Upper lobe of left lung (tissue), 6 donors: Measurements from ENCODE around the gene TGFBR3. TPM values are rescaled to one million over a fixed set of nuclear protein-coding genes. Genes with fewer than 3 reads are reported as not detected.

Source experiments
- ATAC-seq, 2 donors: fragments of 200-7000 bp; cut with Tn5 transposase; one replicate each; pipeline ENCODE4 v1.9.1; 2022; ENCODE audit warnings: mild to moderate bottlenecking in 2 of 2, moderate library complexity in 2 of 2; ENCODE audit not compliant: low FRiP score in 2 of 2
- DNase-seq, 2 donors: peaks; one replicate each; pipeline ENCODE4 v3.0.0-alpha.2; 2019 to 2020
- H3K27ac ChIP-seq, 4 donors: fragments of 200-600 bp; sonication (generic); one replicate each; pipeline ENCODE4 v1.5.1; 2016 to 2019
- H3K27me3 ChIP-seq, 4 donors: fragments of 200-600 bp; sonication (generic); one replicate each; pipeline ENCODE4 v1.5.1; 2017 to 2019
- H3K36me3 ChIP-seq, 4 donors: fragments of 200-600 bp; sonication (generic); one replicate each; pipeline ENCODE4 v1.5.1; 2016 to 2019
- H3K4me1 ChIP-seq, 4 donors: fragments of 200-600 bp; sonication (generic); one replicate each; pipeline ENCODE4 v1.5.1; 2018 to 2019
- H3K4me3 ChIP-seq, 4 donors: fragments of 200-600 bp; sonication (generic); one replicate each; pipeline ENCODE4 v1.5.1; 2017 to 2019; ENCODE audit warnings: mild to moderate bottlenecking in 2 of 4, moderate library complexity in 1 of 4
- H3K9me3 ChIP-seq, 4 donors: fragments of 200-600 bp; sonication (generic); one replicate each; pipeline ENCODE4 v1.5.1; 2018 to 2019
- EP300 ChIP-seq, 4 donors: sonication (generic); formaldehyde crosslinking; IDR thresholded peaks; one replicate each; pipeline ENCODE4 v1.5.1; 2017; ENCODE audit warnings: antibody characterized with exemption in 4 of 4, control low read depth in 2 of 4
- POLR2A ChIP-seq, 4 donors: fragments of 450-650 bp; IDR thresholded peaks; one replicate each; pipeline ENCODE4 v1.5.1; 2016 to 2017; ENCODE audit warnings: antibody characterized with exemption in 4 of 4, mild to moderate bottlenecking in 2 of 4
- POLR2AphosphoS5 ChIP-seq, 2 donors: sonication (generic); formaldehyde crosslinking; IDR thresholded peaks; one replicate each; pipeline ENCODE4 v1.5.1; 2017; ENCODE audit warnings: antibody characterized with exemption in 2 of 2
- WGBS, 2 donors: methylation state at CpG; one replicate each; pipeline ENCODE4 v1.1.5; 2017 to 2018; 5-methylcytosine and 5-hydroxymethylcytosine counted together
- total RNA-seq, 6 donors: library from RNA; depleted of rRNA in 4 of 6; stranded (reverse); fragments of >200 nt in 4 of 6; gene quantifications; one replicate each; pipeline versions ENCODE4 v1.1.0 to v1.2.1, GENCODE V29; 2016 to 2021
- TF ChIP-seq, protein P1 (sequence below), 6 experiments: fragments of 450-650 bp in 4 of 6; fragments of 200-600 bp in 2 of 6; sonication (generic) in 2 of 6; IDR thresholded peaks; one replicate each; pipeline ENCODE4 v1.5.1; 2016 to 2019; ENCODE audit warnings: antibody characterized with exemption in 6 of 6
- donor health status: DM: no; HTN: no; CAD: no; lungs with moderate emphysema.
- donor health status: DM: no; HTN: yes; CAD: no; lungs with severe emphysema.

TGFBR3 gene
- total RNA-seq, 6 donors from 2014 or later, result 33.5 to 78.3 (median 57.1) TPM

DNA sequence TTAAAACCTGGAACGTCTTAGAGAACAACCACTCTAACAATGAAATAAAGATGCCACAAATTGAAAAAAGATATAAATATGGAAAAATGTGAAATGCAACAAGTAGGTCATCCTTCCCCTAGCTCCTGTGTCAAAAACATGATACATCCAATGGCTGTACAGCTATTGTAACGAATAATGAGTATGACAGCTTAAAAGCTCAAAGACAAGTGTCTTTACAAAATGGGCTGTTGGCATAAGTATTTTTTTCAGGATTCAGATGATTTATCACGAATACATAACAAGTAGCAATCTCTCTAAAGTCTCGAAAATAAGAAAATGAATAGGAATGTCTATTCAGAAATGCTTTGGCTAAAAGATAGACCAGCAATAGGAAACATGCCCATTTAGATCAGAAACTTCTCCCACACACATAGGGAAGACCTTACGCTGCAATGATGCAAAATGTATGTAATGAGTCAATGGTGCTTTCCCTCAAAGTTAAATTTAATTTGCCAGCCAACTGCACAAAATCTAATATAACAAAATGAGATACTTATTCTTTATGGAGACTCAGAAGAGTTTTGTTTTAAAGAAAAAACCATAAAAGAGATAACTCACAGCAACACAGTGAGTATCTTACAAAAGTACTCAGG is 8.3 kb downstream of the TGFBR3 start:
- Histone ChIP-seq H3K9me3 (no peaks in the 10 kb centered on the region), H3K4me3 (no peak overlapping the region), H3K36me3 (no peaks in the 10 kb centered on the region), H3K27me3 (no peaks in the 10 kb centered on the region), H3K27ac (no peak overlapping the region), H3K4me1 (peaks cover 0 to 33% (median 7%) of the 10 kb centered on the region in 4 donors)
- DNase-seq (no peak), ATAC-seq (no peak)
- WGBS, 2 donors, result 79 to 83% methylated on average over 5 of the region's 5 CpGs
- TF ChIP-seq EP300 (IDR thresholded peaks at IDR 0.05), result no peak
- no peak for TF ChIP-seq POLR2AphosphoS5 (IDR thresholded peaks at IDR 0.05)
- TF ChIP-seq POLR2A (IDR thresholded peaks at IDR 0.05), result no peak
- TF ChIP-seq, protein P1, sequence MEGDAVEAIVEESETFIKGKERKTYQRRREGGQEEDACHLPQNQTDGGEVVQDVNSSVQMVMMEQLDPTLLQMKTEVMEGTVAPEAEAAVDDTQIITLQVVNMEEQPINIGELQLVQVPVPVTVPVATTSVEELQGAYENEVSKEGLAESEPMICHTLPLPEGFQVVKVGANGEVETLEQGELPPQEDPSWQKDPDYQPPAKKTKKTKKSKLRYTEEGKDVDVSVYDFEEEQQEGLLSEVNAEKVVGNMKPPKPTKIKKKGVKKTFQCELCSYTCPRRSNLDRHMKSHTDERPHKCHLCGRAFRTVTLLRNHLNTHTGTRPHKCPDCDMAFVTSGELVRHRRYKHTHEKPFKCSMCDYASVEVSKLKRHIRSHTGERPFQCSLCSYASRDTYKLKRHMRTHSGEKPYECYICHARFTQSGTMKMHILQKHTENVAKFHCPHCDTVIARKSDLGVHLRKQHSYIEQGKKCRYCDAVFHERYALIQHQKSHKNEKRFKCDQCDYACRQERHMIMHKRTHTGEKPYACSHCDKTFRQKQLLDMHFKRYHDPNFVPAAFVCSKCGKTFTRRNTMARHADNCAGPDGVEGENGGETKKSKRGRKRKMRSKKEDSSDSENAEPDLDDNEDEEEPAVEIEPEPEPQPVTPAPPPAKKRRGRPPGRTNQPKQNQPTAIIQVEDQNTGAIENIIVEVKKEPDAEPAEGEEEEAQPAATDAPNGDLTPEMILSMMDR (IDR thresholded peaks at IDR 0.05), result no peak

DNA sequence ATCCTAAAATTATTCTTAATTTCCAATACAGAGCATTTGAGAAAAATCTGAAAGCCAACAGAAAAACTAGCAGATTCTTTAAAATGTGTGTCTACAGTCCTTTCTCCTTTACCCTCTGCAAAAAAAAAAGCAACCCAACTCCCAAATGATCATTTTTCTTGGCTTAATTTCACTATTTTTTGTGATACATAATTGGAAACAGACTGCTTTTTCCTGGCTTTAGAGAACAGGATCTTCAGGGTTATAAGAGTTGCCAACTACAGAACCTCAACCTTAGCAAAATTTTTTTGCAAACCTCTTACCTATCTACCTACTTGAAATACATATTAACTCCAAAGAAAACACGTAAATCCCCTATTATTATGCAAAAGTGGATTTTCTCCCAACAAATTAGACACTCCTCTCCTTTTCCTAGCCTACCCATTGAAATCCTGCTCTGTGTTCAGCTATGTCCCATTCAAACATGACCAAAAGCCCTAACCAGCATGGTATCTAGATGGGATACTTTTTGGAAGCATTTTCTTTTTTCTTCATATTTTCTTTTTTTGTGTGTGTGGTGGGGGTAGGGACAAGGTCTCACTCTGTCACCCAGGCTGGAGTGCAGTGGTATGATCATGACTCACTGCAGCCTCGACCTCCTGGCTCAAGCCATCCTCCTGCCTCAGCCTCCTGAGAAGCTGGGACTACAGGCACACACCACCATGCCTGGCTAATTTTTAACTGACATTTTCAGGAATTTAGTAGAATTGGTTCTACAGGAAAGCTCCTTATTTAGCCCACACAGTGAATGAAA is 9.0 kb downstream of the TGFBR3 start:
- peaks cover 3 to 38% (median 13%) of the 10 kb centered on the region in 4 donors for H3K4me1 ChIP-seq
- WGBS, 2 donors, result 79 to 87% methylated on average over 2 of the region's 2 CpGs
- ATAC-seq (peak in 1 of 2 donors; percentile 44), DNase-seq (no peak)
- no peaks in the 10 kb centered on the region for H3K9me3 ChIP-seq
- H3K36me3 ChIP-seq, result no peaks in the 10 kb centered on the region
- H3K27me3 ChIP-seq, result no peaks in the 10 kb centered on the region
- H3K27ac ChIP-seq, result no peak overlapping the region
- H3K4me3 ChIP-seq, result no peak overlapping the region
- TF ChIP-seq POLR2A (IDR thresholded peaks at IDR 0.05), result no peak
- TF ChIP-seq EP300 (IDR thresholded peaks at IDR 0.05), result no peak
- no peak for TF ChIP-seq POLR2AphosphoS5 (IDR thresholded peaks at IDR 0.05)

DNA sequence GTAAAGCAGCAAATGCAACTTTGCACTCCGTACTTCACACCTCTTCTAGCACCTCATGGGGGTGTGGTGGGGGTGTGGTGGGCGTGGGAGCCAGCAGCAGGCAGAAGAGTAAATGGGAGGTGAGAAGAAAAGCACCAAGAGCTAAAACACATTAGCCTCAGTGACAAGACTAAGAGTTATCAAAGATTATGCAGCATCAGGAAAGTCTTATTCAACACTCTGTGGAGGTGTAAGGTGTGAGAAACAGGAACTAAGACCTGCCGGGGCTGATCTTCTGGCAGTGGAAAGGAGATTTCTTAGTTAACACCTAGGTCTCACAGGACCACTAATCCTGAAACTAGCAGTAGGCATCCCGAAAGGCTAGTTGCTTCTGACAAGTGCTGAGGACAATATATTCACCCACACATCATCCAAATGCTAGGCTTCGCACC is 9.9 kb downstream of the TGFBR3 start:
- Histone ChIP-seq H3K4me3 (no peak overlapping the region), H3K9me3 (no peaks in the 10 kb centered on the region), H3K4me1 (peaks cover 4 to 45% (median 15%) of the 10 kb centered on the region in 4 donors), H3K27me3 (no peaks in the 10 kb centered on the region), H3K36me3 (no peaks in the 10 kb centered on the region), H3K27ac (no peak overlapping the region)
- WGBS, 2 donors, result 87 to 88% methylated on average over 5 of the region's 5 CpGs
- TF ChIP-seq POLR2AphosphoS5 (IDR thresholded peaks at IDR 0.05) (no peak), EP300 (IDR thresholded peaks at IDR 0.05) (no peak), POLR2A (IDR thresholded peaks at IDR 0.05) (no peak)
- TF ChIP-seq, protein P1 (IDR thresholded peaks at IDR 0.05), result no peak
- ATAC-seq (no peak), DNase-seq (no peak)

DNA sequence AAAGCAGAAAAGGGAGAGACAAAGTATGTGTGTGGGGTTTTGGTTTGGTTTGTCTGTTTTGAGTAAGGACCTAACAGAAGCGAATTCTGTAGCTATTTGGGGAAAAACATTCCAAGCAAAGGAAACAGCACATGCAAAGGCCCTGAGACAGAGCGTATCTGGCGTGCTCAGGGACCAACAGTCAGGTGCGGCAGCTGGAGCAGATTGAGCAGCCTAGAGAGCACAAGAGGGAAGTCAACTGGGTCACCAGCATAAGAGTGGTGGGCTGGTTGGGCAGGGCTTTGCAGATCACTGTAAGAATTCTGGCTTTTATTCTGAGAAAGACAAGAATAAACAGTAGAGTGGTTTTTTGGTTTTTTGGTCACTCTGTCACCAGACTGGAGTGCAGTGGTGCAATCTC is 11.8 kb downstream of the TGFBR3 start:
- H3K4me1 ChIP-seq, result peaks cover 4 to 38% (median 17%) of the 10 kb centered on the region in 4 donors
- H3K9me3 ChIP-seq, result no peaks in the 10 kb centered on the region
- H3K4me3 ChIP-seq, result no peak overlapping the region
- 95 to 99% methylated on average over 4 of the region's 4 CpGs for WGBS, 2 donors
- no peaks in the 10 kb centered on the region for H3K36me3 ChIP-seq
- no peak for ATAC-seq
- no peak for DNase-seq
- TF ChIP-seq, protein P1 (IDR thresholded peaks at IDR 0.05), result no peak
- TF ChIP-seq POLR2AphosphoS5 (IDR thresholded peaks at IDR 0.05) (no peak), EP300 (IDR thresholded peaks at IDR 0.05) (no peak), POLR2A (IDR thresholded peaks at IDR 0.05) (no peak)
- no peaks in the 10 kb centered on the region for H3K27me3 ChIP-seq
- no peak overlapping the region for H3K27ac ChIP-seq

DNA sequence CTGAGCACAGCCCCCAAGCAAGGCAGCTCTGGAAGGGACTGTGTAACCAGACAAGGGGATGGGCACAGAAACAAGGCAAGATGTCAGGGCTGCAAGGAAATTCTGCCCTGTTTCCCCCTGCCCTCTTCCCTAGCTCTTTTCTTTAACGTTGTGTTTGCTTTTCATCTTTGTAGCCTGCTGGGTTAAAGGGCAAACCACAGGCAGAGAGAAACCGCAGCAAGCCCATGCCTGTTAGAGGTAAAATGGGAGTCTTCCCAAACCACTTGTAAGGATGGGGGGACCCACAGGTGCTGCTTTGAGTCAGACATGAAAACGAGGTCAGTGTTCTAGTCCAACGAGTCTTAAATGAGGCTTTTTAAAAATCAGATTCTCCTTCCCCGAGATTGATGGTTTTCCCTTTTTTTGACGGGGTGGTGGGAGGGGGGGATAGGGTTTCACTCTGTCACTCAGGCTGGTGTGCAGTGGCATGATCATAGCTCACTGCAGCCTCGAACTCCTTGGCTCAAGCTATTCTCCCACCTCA is 13.3 kb downstream of the TGFBR3 start:
- ATAC-seq (no peak), DNase-seq (no peak)
- no peaks in the 10 kb centered on the region for H3K36me3 ChIP-seq
- no peak for TF ChIP-seq EP300 (IDR thresholded peaks at IDR 0.05)
- TF ChIP-seq, protein P1 (IDR thresholded peaks at IDR 0.05), result no peak
- no peak for TF ChIP-seq POLR2AphosphoS5 (IDR thresholded peaks at IDR 0.05)
- no peak for TF ChIP-seq POLR2A (IDR thresholded peaks at IDR 0.05)
- 55 to 60% methylated on average over 7 of the region's 7 CpGs for WGBS, 2 donors
- no peaks in the 10 kb centered on the region for H3K27me3 ChIP-seq
- no peak overlapping the region for H3K4me3 ChIP-seq
- H3K4me1 ChIP-seq, result peaks cover 4 to 34% (median 19%) of the 10 kb centered on the region in 4 donors
- no peak overlapping the region for H3K27ac ChIP-seq
- no peaks in the 10 kb centered on the region for H3K9me3 ChIP-seq
